ENCODE measurements around the gene SLC6A13. TPM values are rescaled to one million over a fixed set of nuclear protein-coding genes. Genes with fewer than 3 reads are reported as not detected.

The SLC6A13 gene
- polyA plus RNA-seq, 1 experiment, result not detected

GRCh38 chr12:286531-287300 lies 24.1 kb upstream of the SLC6A13 start:
- no peak for DNase-seq (ENCODE audit: low read depth, low spot score)
- Histone ChIP-seq H3K4me3 (ENCODE audit: low read depth, low read length) (no peak overlapping the region), H3K9me3 (ENCODE audit: control insufficient read depth, insufficient read depth, low read length) (no peaks in the 10 kb centered on the region), H3K27me3 (ENCODE audit: control insufficient read depth, insufficient read depth, low read length) (no peaks in the 10 kb centered on the region), H3K27ac (ENCODE audit: low read depth, low read length) (no peak overlapping the region)
- TF ChIP-seq CTCF (IDR thresholded peaks at IDR 0.05; ENCODE audit: low read depth, low read length), result no peak
- ChIA-PET POLR2A (no interaction called here), CTCF (no interaction called here)

GRCh38 chr12:278046-278445 lies 15.4 kb upstream of the SLC6A13 start:
- Histone ChIP-seq H3K27ac (ENCODE audit: low read depth, low read length) (no peak overlapping the region), H3K27me3 (ENCODE audit: control insufficient read depth, insufficient read depth, low read length) (no peaks in the 10 kb centered on the region), H3K4me3 (ENCODE audit: low read depth, low read length) (no peak overlapping the region), H3K9me3 (ENCODE audit: control insufficient read depth, insufficient read depth, low read length) (no peaks in the 10 kb centered on the region)
- ChIA-PET POLR2A (no interaction called here), CTCF (no interaction called here)
- no peak for DNase-seq (ENCODE audit: low read depth, low spot score)
- TF ChIP-seq CTCF (IDR thresholded peaks at IDR 0.05; ENCODE audit: low read depth, low read length), result no peak

GRCh38 chr12:275812-276211 lies 13.2 kb upstream of the SLC6A13 start:
- CTCF ChIA-PET, result no interaction called here
- POLR2A ChIA-PET, result interaction anchor here (0.8 kb wide), 1 partner anchor 38 kb away, joined by 3 read pairs; no protein-coding TSS in a partner anchor
- H3K27ac ChIP-seq (ENCODE audit: low read depth, low read length), result no peak overlapping the region
- no peaks in the 10 kb centered on the region for H3K27me3 ChIP-seq (ENCODE audit: control insufficient read depth, insufficient read depth, low read length)
- no peaks in the 10 kb centered on the region for H3K9me3 ChIP-seq (ENCODE audit: control insufficient read depth, insufficient read depth, low read length)
- DNase-seq (ENCODE audit: low read depth, low spot score), result no peak
- no peak overlapping the region for H3K4me3 ChIP-seq (ENCODE audit: low read depth, low read length)
- TF ChIP-seq CTCF (IDR thresholded peaks at IDR 0.05; ENCODE audit: low read depth, low read length), result no peak

- ChIA-PET CTCF (no interaction called here), POLR2A (no interaction called here)
- TF ChIP-seq CTCF (IDR thresholded peaks at IDR 0.05; ENCODE audit: low read depth, low read length), result no peak
- no peak for DNase-seq (ENCODE audit: low read depth, low spot score)
- no peaks in the 10 kb centered on the region for H3K9me3 ChIP-seq (ENCODE audit: control insufficient read depth, insufficient read depth, low read length)
- peaks cover 12% of the 10 kb centered on the region for H3K27me3 ChIP-seq (ENCODE audit: control insufficient read depth, insufficient read depth, low read length)
- H3K27ac ChIP-seq (ENCODE audit: low read depth, low read length), result no peak overlapping the region
- H3K4me3 ChIP-seq (ENCODE audit: low read depth, low read length), result no peak overlapping the region
Observed at GRCh38 chr12:273382-273781, 10.7 kb upstream of the SLC6A13 start.

- CTCF ChIA-PET, result no interaction called here
Observed at GRCh38 chr12:272942-273341, 10.3 kb upstream of the SLC6A13 start.

More at GRCh38 chr12:272942-273341, 10.3 kb upstream of the SLC6A13 start:
- DNase-seq (ENCODE audit: low read depth, low spot score), result no peak
- H3K27me3 ChIP-seq (ENCODE audit: control insufficient read depth, insufficient read depth, low read length), result peaks cover 14% of the 10 kb centered on the region
- POLR2A ChIA-PET, result no interaction called here
- H3K4me3 ChIP-seq (ENCODE audit: low read depth, low read length), result no peak overlapping the region
- no peak overlapping the region for H3K27ac ChIP-seq (ENCODE audit: low read depth, low read length)
- no peaks in the 10 kb centered on the region for H3K9me3 ChIP-seq (ENCODE audit: control insufficient read depth, insufficient read depth, low read length)
- no peak for TF ChIP-seq CTCF (IDR thresholded peaks at IDR 0.05; ENCODE audit: low read depth, low read length)
